Activated naive CD4-positive, alpha-beta T cell (primary cell): ENCODE results near the gene SFTPD.
"Not testable (repeated sequence)": the region's sequence is repeated elsewhere in the genome, so short reads cannot be mapped to it uniquely, and the experiment has no call there.

ENCODE experiments used
- DNase-seq, 4 experiments: peaks; one replicate each; lab custom pipeline; 2025; lab: John Stamatoyannopoulos, UW

The SFTPD gene

DNA sequence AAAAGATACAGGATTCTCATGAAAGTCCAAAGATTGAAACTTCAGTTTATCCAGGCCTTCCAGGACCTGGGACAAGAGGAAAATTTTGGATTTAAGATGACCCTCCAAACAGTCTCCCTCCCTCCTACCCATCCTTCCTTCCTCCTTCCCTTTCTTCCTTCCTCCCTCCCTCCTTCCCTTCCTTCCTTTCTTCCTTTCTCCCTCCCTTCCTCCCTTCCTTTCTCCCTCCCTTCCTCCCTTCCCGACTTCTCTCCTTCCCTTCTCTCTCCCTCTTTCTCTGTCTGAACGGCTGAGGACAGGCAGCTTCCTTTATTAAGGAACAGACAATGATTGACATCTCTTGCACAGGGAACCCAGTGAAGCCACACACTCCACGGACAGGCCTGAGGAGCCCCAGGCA is 23.3 kb downstream of the SFTPD start:
- DNase-seq = no peak

DNA sequence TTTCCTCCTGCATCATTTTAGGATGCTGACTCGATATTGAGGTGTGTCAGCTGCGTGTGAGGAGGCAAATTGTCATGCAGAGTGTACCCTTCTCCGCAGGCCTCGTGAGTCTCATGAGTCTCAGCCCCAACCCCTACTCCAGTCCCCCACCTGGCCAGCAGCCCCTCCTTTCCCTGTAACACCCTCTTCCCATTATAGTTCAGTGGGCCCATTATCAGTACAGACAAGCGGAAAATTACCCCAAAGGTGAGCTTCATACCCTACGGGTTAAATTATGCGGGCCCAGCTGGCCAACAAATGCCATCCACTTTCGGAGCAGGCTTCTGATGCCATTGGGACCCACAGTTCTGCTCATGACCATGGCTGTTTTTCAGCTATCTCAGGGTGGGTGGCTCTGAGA is 25.2 kb downstream of the SFTPD start:
- no peak for DNase-seq

DNA sequence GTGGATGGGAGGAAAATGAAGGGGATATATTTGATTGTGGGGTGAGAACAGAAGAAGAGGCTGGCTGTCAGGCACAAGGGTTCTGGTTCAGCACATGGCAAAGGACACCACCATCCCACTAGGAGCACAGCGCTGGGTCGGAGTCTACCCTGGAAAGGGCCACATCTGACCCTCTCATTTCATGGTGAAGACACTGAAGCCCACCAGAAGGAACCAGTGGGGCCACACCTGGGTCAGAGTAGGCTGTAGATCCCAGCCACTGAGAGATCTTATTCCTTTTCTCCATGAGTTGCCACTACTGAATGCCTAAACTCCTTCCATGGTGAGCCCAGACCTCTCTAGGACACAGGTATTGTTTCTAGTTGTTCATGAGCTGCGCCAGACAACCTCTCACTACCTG is 25.8 kb downstream of the SFTPD start:
- DNase-seq = no peak

DNA sequence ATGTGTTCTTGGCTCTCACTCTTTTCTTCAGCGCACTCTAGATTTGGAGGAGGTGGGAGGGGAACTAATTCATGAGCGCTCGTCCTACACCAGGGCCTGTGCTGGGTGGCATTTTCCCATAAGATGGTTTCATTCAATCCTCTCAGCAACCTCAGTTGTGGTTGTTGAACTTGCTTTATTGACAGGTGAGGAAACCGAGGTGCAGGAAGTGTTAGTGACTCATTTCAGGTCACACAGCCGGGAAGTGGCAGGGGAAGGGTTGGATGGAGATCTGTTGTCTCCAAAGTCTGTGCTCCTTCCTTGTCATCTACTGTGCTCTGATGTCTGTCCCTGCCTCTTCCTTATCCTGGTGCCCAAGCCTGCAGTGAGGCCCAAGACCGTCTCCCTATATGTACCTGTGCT is 26.9 kb downstream of the SFTPD start:
- not testable (repeated sequence) for DNase-seq

DNA sequence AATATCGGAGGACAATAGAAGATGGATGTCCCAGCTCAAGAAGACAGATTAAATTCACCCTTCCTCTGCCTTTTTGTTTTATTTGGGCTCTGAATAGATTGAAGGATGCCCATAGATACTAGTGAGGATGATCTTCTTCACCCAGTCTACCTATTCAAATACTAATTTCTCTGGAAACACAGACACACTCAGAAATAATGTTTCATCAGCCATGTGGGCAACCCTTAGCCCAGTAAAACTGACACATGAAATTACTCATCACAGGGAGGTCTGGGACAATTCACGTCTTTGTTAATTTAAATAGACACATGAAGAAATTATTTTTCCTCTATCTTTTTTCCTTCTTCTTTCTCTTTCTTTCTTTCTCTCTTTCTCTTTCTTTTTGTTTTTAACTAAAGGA is 33.1 kb downstream of the SFTPD start:
- not testable (repeated sequence) for DNase-seq

DNA sequence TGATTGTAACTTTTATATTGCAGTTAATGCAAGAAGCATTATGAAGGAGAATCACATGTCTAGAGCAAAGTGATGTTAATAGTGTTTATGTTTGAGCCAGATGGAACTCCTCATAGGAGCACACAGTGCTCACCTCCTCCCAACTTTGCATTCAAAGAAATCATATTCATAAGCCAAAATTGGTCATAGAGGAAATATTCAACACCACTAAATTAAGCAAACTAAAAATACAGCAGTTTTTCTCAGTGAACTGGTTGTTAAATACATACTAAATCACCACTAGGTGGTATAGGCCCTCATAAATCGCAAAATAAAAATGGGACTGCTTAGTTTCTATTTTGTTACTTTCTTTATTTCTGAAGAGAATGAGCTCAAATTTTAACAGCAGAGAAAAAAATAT is 34.4 kb downstream of the SFTPD start:
- not testable (repeated sequence) for DNase-seq

DNA sequence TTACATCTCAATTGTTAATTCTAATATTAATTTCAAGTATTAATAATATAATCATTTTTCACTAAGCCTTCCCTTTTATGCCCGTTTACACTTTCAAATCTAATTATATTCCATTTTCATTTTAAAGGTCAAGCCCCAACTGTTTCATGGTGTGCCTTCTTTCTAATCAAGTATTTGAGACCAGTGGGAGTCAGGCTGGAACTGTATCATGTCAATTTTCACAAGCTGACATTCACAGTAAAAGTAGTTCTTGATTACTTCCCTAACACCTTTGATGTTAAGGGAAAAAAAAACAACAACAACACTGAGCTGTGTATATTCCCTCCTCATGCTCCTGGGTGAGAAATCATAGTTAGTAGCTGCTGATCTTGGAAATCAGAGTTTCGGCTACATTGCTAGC is 38.1 kb downstream of the SFTPD start:
- no peak for DNase-seq

DNA sequence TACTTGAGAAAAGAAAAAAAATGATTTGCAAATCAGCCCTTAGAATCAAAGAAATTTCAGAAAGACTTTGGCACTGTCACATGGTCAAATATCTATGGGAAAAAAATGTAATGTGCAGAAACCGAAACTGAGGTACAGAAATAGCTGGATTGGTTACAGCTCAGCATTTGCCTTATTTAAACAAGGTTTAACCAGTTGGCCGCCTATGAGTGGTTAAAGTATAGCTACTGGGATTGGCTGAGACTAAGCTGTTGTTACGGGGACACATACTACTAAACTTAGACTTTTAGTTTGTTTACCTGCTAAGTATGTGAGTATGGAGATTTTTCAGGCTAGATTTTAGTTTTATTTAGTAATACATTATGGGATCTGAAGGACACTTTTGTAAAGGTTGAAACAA is 38.6 kb downstream of the SFTPD start:
- DNase-seq = no peak

DNA sequence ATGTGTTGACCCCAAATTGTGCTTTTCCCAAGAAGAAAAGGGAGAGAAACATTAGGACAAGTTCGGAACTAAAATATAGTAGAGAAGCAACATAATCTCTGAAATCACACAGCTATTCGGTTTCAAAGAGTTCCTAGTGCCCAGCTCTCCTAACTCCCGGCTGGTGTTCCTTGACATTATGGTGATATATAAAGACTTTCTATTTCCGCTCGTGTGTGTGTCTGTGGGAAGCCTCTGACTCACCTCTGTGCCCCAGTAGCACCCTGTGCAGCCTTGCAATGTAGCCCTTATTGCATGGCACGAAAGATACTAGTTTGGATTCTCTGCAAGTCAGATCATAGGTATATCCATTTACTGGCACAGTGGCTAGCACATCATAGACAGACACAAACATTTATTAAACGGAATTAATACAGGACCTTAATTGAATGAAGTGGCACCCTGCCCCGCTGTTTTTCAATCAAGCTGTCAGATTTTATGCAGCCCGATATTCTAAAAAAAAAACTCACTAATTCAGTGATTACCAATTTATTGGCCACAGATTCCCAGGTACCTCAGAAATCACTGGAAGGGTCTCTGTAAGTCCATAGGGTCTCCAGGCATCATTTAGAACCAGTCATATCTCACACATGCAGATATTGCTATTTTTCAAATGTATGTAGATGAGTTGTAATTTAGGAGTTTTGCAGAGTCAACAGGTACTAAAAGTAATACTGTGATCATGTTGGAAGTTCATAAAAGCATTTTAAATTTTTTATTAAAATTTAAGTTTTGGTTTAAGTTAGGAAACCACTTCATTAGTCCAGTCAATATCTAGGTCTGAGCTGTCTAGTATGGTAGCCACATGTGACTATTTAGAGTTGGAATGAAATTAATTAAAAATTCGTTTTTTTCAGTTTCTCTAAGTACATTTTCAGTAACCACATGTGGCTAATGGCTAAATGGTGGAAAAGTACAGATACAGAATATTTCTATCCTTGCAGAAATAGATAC is 43.3 kb downstream of the SFTPD start:
- DNase-seq = no peak

DNA sequence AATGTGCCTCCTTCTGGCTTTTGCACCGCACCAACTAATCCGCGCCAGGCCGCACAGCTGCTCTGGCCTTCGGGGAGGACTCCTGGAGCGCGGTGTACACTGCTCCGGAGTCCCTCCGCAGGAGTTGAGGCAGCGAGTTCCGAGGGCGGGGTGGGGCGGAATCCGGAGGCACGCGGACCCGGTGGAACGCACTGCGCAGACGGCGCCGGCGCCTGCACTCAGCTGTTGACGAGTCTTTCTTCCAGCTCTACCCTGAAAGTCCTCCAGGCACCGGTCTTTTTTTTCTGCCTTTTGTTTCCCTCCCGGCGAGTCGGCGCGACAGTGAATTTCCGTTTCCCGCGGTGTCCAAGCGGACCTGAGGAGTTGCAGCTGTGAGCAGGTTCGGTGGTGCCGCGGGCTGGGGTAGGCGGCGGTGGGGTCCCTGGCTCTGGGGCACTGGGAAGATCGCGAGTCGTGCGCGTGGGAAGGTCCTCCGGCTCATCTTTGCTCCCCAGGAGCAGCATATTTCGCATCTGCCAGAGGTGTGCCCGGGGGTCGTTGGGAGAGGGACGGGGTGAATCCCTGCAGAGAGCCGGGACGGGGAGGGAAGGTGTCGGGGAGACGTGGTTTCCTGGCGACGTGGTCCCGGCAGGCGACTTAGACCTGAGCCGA is 44.1 kb downstream of the SFTPD start:
- DNase-seq = peak in 2 of 4 experiments; percentile 15 to 19

DNA sequence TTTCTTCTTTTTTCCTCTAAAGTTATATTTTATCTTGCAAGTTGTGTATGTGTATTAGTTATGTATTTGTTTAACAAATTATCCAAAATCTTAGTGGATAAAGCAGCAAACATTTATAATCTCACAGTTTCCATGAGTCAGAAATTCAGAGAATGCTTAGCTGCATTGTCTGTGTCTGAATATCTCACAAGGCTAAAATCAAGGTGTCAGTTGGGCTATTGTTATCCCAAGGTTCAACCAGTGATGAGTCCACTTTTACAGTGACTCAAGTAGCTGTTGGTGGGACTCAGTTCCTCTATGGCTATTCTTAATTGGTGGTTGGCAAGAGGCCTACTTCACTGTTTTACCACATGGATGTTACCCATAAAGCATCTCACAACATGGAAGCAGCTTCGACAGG is 47.3 kb downstream of the SFTPD start:
- DNase-seq = not testable (repeated sequence)

DNA sequence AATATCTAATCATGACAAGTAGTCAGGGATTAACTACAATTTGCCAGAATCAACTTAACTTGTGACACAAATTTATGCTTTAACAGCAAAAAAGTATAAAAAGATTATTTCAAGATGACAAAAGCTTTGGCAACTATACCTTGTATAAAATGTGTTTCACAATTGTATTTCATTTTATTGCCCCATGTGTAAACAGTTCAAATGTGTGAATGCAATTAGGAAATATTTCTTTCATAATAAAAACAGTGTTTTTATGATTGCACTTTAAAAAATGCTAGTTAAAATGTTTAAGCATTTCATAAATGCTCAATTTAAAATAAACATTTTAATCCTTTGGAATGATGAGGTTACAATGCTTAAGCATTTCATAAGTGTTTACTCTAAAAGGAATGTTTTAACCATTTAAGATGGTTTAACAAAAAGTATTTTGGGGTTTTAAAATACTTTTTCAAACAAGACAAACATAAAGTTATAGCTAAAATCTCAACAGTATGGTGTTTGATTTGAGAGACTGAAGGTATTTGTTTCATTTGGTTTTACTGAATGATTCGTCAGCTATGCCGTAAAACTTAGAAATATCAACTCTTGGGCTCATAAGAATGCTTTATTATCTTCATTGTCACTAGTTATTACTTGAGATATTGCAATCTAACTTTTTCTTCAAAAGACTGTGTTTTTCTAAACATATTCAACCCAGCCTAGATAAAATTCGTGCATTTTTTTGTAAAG is 50.1 kb downstream of the SFTPD start:
- no peak for DNase-seq

DNA sequence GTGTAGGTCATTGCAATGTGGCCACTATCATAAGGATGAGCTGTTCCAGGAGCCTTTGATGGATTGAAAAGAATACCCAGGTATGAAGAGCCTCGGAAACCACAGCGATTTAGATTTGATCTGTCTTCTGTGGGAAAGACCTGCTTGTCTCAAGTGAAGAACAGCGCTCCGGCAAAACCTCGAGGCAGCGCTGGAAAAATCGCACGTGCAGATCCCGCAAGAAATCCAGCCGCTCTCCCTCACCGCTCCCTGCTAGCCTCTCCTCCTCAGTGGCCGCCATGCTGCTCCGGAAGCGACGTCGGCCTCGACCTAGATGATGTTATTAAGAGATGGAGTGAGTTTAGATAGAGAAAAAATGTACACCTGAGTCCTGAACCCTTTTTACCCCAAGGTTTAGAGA is 56.0 kb downstream of the SFTPD start:
- DNase-seq = not testable (repeated sequence)

DNA sequence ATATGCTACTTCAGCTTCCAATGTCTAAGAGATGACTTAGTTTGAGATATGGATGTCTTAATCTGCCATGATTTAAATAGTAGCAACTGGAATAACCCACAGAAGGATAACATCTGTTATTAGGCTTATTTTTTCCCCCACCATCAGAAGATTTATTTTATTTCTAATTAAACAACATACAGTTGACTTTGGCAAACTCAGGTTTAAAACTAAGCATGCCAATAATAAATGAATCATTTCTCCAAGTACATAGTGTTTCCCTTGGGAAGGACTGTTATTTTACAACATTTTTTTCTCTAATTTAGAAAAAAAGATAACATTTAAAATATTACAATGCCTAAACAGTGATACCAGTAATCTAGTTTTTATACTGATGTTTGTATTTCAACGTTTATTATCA is 58.4 kb downstream of the SFTPD start:
- no peak for DNase-seq

DNA sequence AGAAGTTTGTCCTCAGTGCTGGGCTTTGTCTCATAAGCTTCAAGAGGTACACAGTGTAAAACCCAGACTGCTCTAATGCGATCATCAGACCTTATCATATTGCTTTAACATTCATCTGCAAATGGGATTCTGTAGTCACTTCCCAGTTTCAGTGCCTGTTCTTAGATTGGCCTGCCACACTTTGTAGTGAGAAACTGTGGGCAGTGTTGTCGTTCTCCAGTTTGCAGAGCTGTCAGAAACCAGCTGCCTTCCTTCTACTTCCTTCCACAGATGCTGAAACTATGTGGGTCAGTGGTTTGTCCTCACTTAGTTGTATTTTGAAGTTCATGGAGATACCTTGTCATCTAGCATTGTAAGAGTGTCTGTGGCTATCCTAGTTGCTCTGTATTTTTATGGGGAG is 59.9 kb downstream of the SFTPD start:
- DNase-seq = not testable (repeated sequence)
